Suprapubic skin (tissue), 4 donors: Measurements from ENCODE around the gene AGER.

Source experiments
- POLR2A ChIP-seq, 2 donors: fragments of 450-650 bp; IDR thresholded peaks; one replicate each; pipeline ENCODE4 v1.6.1; 2017; ENCODE audit warnings: antibody characterized with exemption in 2 of 2, mild to moderate bottlenecking in 2 of 2, moderate library complexity in 2 of 2
- POLR2AphosphoS5 ChIP-seq, 3 donors: sonication (generic); formaldehyde crosslinking; IDR thresholded peaks; one replicate each; pipeline ENCODE4 v1.6.1; 2017; ENCODE audit warnings: antibody characterized with exemption in 3 of 3
- TF ChIP-seq, protein P1 (sequence below), 2 donors: fragments of 200-600 bp in 1 of 2; fragments of 450-650 bp in 1 of 2; sonication (generic) in 1 of 2; IDR thresholded peaks; one replicate each; pipeline ENCODE4 v1.5.1; 2016 to 2019; ENCODE audit warnings: antibody characterized with exemption in 2 of 2, mild to moderate bottlenecking in 1 of 2, moderate library complexity in 1 of 2

GRCh38 chr6:32214126-32214525, 30.1 kb upstream of the AGER start:
- TF ChIP-seq, protein P1, sequence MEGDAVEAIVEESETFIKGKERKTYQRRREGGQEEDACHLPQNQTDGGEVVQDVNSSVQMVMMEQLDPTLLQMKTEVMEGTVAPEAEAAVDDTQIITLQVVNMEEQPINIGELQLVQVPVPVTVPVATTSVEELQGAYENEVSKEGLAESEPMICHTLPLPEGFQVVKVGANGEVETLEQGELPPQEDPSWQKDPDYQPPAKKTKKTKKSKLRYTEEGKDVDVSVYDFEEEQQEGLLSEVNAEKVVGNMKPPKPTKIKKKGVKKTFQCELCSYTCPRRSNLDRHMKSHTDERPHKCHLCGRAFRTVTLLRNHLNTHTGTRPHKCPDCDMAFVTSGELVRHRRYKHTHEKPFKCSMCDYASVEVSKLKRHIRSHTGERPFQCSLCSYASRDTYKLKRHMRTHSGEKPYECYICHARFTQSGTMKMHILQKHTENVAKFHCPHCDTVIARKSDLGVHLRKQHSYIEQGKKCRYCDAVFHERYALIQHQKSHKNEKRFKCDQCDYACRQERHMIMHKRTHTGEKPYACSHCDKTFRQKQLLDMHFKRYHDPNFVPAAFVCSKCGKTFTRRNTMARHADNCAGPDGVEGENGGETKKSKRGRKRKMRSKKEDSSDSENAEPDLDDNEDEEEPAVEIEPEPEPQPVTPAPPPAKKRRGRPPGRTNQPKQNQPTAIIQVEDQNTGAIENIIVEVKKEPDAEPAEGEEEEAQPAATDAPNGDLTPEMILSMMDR (IDR thresholded peaks at IDR 0.05): no peak
- TF ChIP-seq POLR2A (IDR thresholded peaks at IDR 0.05): no peak
- no peak for TF ChIP-seq POLR2AphosphoS5 (IDR thresholded peaks at IDR 0.05)
